IMR-90 (cell line): ENCODE data around the gene PLD4. TPM values are rescaled to one million over a fixed set of nuclear protein-coding genes. Genes with fewer than 3 reads are reported as not detected.
A peak's percentile ranks its signal among the peaks of the same experiment; 100 is the strongest.

Experiments
- ATAC-seq: fragments of 200-7000 bp; cut with Tn5 transposase; 2 replicates; pipeline ENCODE4 v1.9.1; 2020; ENCODE audit warnings: low read depth, mild to moderate bottlenecking, moderate library complexity
- Bru-seq: library from RNA; stranded (reverse); fragments of 400-500 nt; gene quantifications from one replicate; lab custom pipeline; 2021; lab: Mats Ljungman, UMichigan
- BruChase-seq, 2 experiments: library from RNA; stranded (reverse); fragments of 400-500 nt; gene quantifications; one replicate each; lab custom pipeline; 2021; lab: Mats Ljungman, UMichigan
- BruUV-seq: library from RNA; stranded (reverse); fragments of 400-500 nt; replicated peaks from 2 replicates; lab custom pipeline; 2021; lab: Mats Ljungman, UMichigan
- CTCF ChIA-PET: fragments of 300-600 bp; formaldehyde crosslinking; extraction: SDS; loops from one replicate; lab custom pipeline; 2021; ENCODE audit warnings: antibody characterized with exemption; lab: Yijun Ruan, JAX
- POLR2A ChIA-PET: fragments of 300-600 bp; sonication (Branson Sonifier 250); formaldehyde crosslinking; loops from one replicate; lab custom pipeline; 2022; ENCODE audit warnings: antibody characterized with exemption; ENCODE audit not compliant: unreplicated experiment; lab: Charles Lee
- DNase-seq: peaks from one replicate; pipeline ENCODE4 v3.0.0; 2013
- H2AFZ ChIP-seq: replicated peaks from 2 replicates; pipeline ENCODE3; 2013; ENCODE audit warnings: low read length, mild to moderate bottlenecking; ENCODE audit not compliant: poor library complexity
- H2AK5ac ChIP-seq: 2 replicates; pipeline ENCODE4 v1.6.1; 2013; ENCODE audit warnings: low read depth, low read length, inconsistent platforms
- H2AK9ac ChIP-seq: replicated peaks from 2 replicates; pipeline ENCODE3; 2013; ENCODE audit warnings: mild to moderate bottlenecking, low read depth, low read length, moderate library complexity; ENCODE audit not compliant: poor library complexity
- H2BK120ac ChIP-seq: 2 replicates; pipeline ENCODE4 v1.6.1; 2013; ENCODE audit warnings: low read depth, low read length, inconsistent platforms
- H2BK15ac ChIP-seq: 3 replicates; pipeline ENCODE4 v1.6.1; 2013; ENCODE audit warnings: low read depth, low read length, inconsistent platforms
- H2BK20ac ChIP-seq: 2 replicates; pipeline ENCODE4 v1.6.1; 2013; ENCODE audit warnings: low read depth, mild to moderate bottlenecking, inconsistent platforms, low read length, moderate library complexity
- H2BK5ac ChIP-seq: 2 replicates; pipeline ENCODE4 v1.6.1; 2013; ENCODE audit warnings: mild to moderate bottlenecking, low read depth, low read length, inconsistent platforms; ENCODE audit not compliant: poor library complexity, severe bottlenecking
- H3K14ac ChIP-seq: replicated peaks from 2 replicates; pipeline ENCODE4 v1.6.1; 2013; ENCODE audit warnings: low read depth, low read length, inconsistent platforms
- H3K18ac ChIP-seq: 2 replicates; pipeline ENCODE4 v1.6.1; 2013; ENCODE audit warnings: low read depth, low read length, control low read depth
- H3K23ac ChIP-seq: 2 replicates; pipeline ENCODE4 v1.6.1; 2013; ENCODE audit warnings: low read depth, low read length, inconsistent platforms
- H3K27ac ChIP-seq: 2 replicates; pipeline ENCODE4 v1.5.1; 2013; ENCODE audit warnings: mild to moderate bottlenecking, control low read depth, low read length; ENCODE audit not compliant: insufficient read depth
- H3K27me3 ChIP-seq: 2 replicates; pipeline ENCODE4 v1.6.1; 2013; ENCODE audit warnings: low read length; ENCODE audit not compliant: control insufficient read depth, insufficient read depth
- H3K36me3 ChIP-seq: 2 replicates; pipeline ENCODE4 v1.6.1; 2013; ENCODE audit warnings: low read length, mixed read lengths; ENCODE audit not compliant: control insufficient read depth, insufficient read depth
- H3K4ac ChIP-seq: 2 replicates; pipeline ENCODE4 v1.6.1; 2013; ENCODE audit warnings: low read depth, low read length, inconsistent platforms
- H3K4me1 ChIP-seq: 2 replicates; pipeline ENCODE4 v1.6.1; 2013; ENCODE audit warnings: low read length, mixed read lengths; ENCODE audit not compliant: control insufficient read depth, insufficient read depth
- H3K4me2 ChIP-seq: 2 replicates; pipeline ENCODE4 v1.6.1; 2013; ENCODE audit warnings: low read depth, mild to moderate bottlenecking, control low read depth, low read length, moderate library complexity
- H3K4me3 ChIP-seq: 2 replicates; pipeline ENCODE4 v1.5.1; 2013; ENCODE audit warnings: low read depth, mild to moderate bottlenecking, control low read depth, low read length, moderate library complexity; ENCODE audit not compliant: insufficient read depth
- H3K56ac ChIP-seq: 2 replicates; pipeline ENCODE4 v1.6.1; 2013; ENCODE audit warnings: low read length, inconsistent platforms; ENCODE audit not compliant: insufficient read depth; ENCODE audit errors: extremely low read depth
- H3K79me1 ChIP-seq, 2 experiments: 2 replicates each; pipeline ENCODE4 v1.6.1; 2013; ENCODE audit warnings: low read length in 2 of 2, inconsistent platforms in 1 of 2, low read depth in 1 of 2
- H3K9ac ChIP-seq: 2 replicates; pipeline ENCODE4 v1.6.1; 2013; ENCODE audit warnings: low read depth, low read length, control low read depth
- H3K9me1 ChIP-seq: 2 replicates; pipeline ENCODE4 v1.6.1; 2013; ENCODE audit warnings: low read length, inconsistent platforms; ENCODE audit not compliant: insufficient read depth
- H3K9me3 ChIP-seq: 2 replicates; pipeline ENCODE4 v1.6.1; 2013; ENCODE audit warnings: low read length; ENCODE audit not compliant: control insufficient read depth, insufficient read depth
- H4K20me1 ChIP-seq: 2 replicates; pipeline ENCODE4 v1.6.1; 2013; ENCODE audit warnings: low read length, inconsistent platforms; ENCODE audit not compliant: insufficient read depth
- H4K5ac ChIP-seq: 2 replicates; pipeline ENCODE4 v1.6.1; 2013; ENCODE audit warnings: mild to moderate bottlenecking, low read depth, low read length, control low read depth
- H4K8ac ChIP-seq, 2 experiments: 2 replicates each; pipeline ENCODE4 v1.6.1; 2013; ENCODE audit warnings: low read depth in 2 of 2, low read length in 2 of 2, control low read depth in 1 of 2, inconsistent platforms in 1 of 2
- H4K91ac ChIP-seq: 2 replicates; pipeline ENCODE4 v1.6.1; 2013; ENCODE audit warnings: low read depth, low read length, inconsistent platforms; ENCODE audit not compliant: insufficient read depth
- BHLHE40 ChIP-seq: fragments of 150-350 bp; IDR thresholded peaks from 2 replicates; pipeline ENCODE4 v1.6.1; 2016; ENCODE audit warnings: mild to moderate bottlenecking, low read depth, low read length
- CEBPB ChIP-seq: IDR thresholded peaks from 2 replicates; pipeline ENCODE4 v1.6.1; 2012; ENCODE audit warnings: low read depth, low read length, improper control_type of control experiment
- CHD1 ChIP-seq: IDR thresholded peaks from 2 replicates; pipeline ENCODE4 v1.6.1; 2012; ENCODE audit warnings: low read depth, low read length, improper control_type of control experiment
- MAFK ChIP-seq: IDR thresholded peaks from 2 replicates; pipeline ENCODE4 v1.6.1; 2012; ENCODE audit warnings: low read depth, low read length, improper control_type of control experiment
- MAZ ChIP-seq: IDR thresholded peaks from 2 replicates; pipeline ENCODE4 v1.6.1; 2012; ENCODE audit warnings: low read depth, mild to moderate bottlenecking, low read length, improper control_type of control experiment, moderate library complexity, borderline replicate concordance
- MXI1 ChIP-seq: IDR thresholded peaks from 2 replicates; pipeline ENCODE4 v1.6.1; 2012; ENCODE audit warnings: low read depth, mild to moderate bottlenecking, low read length, moderate library complexity, borderline replicate concordance
- NFE2L2 ChIP-seq: fragments of 150-350 bp; IDR thresholded peaks from 2 replicates; pipeline ENCODE4 v1.6.1; 2016; ENCODE audit warnings: low read depth, mild to moderate bottlenecking, low read length
- POLR2A ChIP-seq: IDR thresholded peaks from 2 replicates; pipeline ENCODE4 v1.6.1; 2012; ENCODE audit warnings: mild to moderate bottlenecking, low read depth, low read length
- RAD21 ChIP-seq: IDR thresholded peaks from 2 replicates; pipeline ENCODE4 v1.6.1; 2012; ENCODE audit warnings: low read length, improper control_type of control experiment
- RCOR1 ChIP-seq: IDR thresholded peaks from 2 replicates; pipeline ENCODE4 v1.6.1; 2012; ENCODE audit warnings: mild to moderate bottlenecking, low read length, improper control_type of control experiment; ENCODE audit not compliant: insufficient replicate concordance
- RFX5 ChIP-seq: IDR thresholded peaks from 2 replicates; pipeline ENCODE4 v1.8.0; 2012; ENCODE audit warnings: low read depth, mild to moderate bottlenecking, low read length, moderate library complexity
- SMC3 ChIP-seq: fragments of 150-350 bp; IDR thresholded peaks from 2 replicates; pipeline ENCODE4 v1.6.1; 2016; ENCODE audit warnings: low read depth, mild to moderate bottlenecking, antibody characterized with exemption, low read length, moderate library complexity
- USF2 ChIP-seq: fragments of 150-350 bp; IDR thresholded peaks from 2 replicates; pipeline ENCODE4 v1.6.1; 2017; ENCODE audit warnings: mild to moderate bottlenecking, antibody characterized with exemption, low read length, low read depth
- WGBS, 2 experiments: methylation state at CpG; one replicate each; pipeline versions ENCODE4 v1.1.5 to v1.1.7; 2013; ENCODE audit warnings: missing lambda C conversion rate in 2 of 2; ENCODE audit not compliant: insufficient read length in 1 of 2; ENCODE audit errors: extremely low coverage in 2 of 2; 5-methylcytosine and 5-hydroxymethylcytosine counted together
- dilution Hi-C: fragments of 300-500 bp; cut with HindIII; formaldehyde crosslinking; loops from one replicate; pipeline ENCODE4 v1.14.3; 2018; ENCODE audit warnings: low sequenced_read_pairs; ENCODE audit not compliant: unreplicated experiment
- in situ Hi-C: fragments of 300-500 bp; cut with MboI; formaldehyde crosslinking; loops from 3 replicates; pipeline ENCODE4 v1.14.3; 2019; ENCODE audit warnings: low sequenced_read_pairs, inconsistent platforms, mixed read lengths
- intact Hi-C: fragments of 100-400 bp; cut with micrococcal nuclease; formaldehyde crosslinking; loops from 2 replicates; pipeline ENCODE4 v1.10.0; 2022
- long read RNA-seq: library from polyadenylated mRNA; unstranded; transcript quantifications from one replicate; pipeline ENCODE4 v2.0.0, GENCODE V29; 2021; ENCODE audit not compliant: unreplicated experiment
- polyA plus RNA-seq, 3 experiments: library from polyadenylated mRNA; depleted of rRNA; stranded (reverse); fragments of >200 nt; gene quantifications; 2 replicates each; pipeline ENCODE4 v1.2.3, GENCODE V29; 2012; ENCODE audit warnings: low replicate concordance in 1 of 3
- total RNA-seq: library from RNA; depleted of rRNA; stranded (reverse); fragments of >200 nt; gene quantifications from 2 replicates; pipeline ENCODE4 v1.2.3, GENCODE V29; 2012; rRNA removed
- TF ChIP-seq, protein P1 (sequence below): fragments of 150-350 bp; IDR thresholded peaks from 2 replicates; pipeline ENCODE4 v1.6.1; 2016; ENCODE audit warnings: low read depth, mild to moderate bottlenecking, low read length, moderate library complexity, borderline replicate concordance

The PLD4 gene, protein sequence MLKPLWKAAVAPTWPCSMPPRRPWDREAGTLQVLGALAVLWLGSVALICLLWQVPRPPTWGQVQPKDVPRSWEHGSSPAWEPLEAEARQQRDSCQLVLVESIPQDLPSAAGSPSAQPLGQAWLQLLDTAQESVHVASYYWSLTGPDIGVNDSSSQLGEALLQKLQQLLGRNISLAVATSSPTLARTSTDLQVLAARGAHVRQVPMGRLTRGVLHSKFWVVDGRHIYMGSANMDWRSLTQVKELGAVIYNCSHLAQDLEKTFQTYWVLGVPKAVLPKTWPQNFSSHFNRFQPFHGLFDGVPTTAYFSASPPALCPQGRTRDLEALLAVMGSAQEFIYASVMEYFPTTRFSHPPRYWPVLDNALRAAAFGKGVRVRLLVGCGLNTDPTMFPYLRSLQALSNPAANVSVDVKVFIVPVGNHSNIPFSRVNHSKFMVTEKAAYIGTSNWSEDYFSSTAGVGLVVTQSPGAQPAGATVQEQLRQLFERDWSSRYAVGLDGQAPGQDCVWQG
- not detected in 2 replicates for total RNA-seq
- polyA plus RNA-seq (2012; rRNA removed), result 0.05 and 0.07 TPM in 2 replicates
- 0.04 TPM in 1 of 2 replicates, not detected in the other for polyA plus RNA-seq (2012; cell fraction: cytosol; rRNA removed)
- 0.12 and 0.14 TPM in 2 replicates for polyA plus RNA-seq (2012; cell fraction: nucleus; rRNA removed; ENCODE audit: low replicate concordance)
- not detected for Bru-seq, nascent RNA
- percentile 3 among the genes with signal in this experiment for BruChase-seq, experiment 1, labeled RNA remaining after a 6-hour chase
- BruChase-seq, experiment 2, labeled RNA remaining after a 2-hour chase, result not detected
- long read RNA-seq, result 0 reads

GRCh38 chr14:104924421-104925213 is at the start of gene PLD4:
PLD4 (plus strand) TSS chr14:104924879; CDS start chr14:104927141, 2,262 bp downstream.
- Histone ChIP-seq H2BK120ac (no peak within 1 kb of the TSS), H4K5ac (no peak within 1 kb of the TSS), H2BK15ac (no peak within 1 kb of the TSS), H3K23ac (no peak within 1 kb of the TSS), H2BK5ac (no peak within 1 kb of the TSS), H3K4ac (no peak within 1 kb of the TSS), H2AK5ac (no peak within 1 kb of the TSS), H4K8ac (no peak within 1 kb of the TSS), H3K9me1 (no peaks in the 10 kb centered on the region), H3K36me3 (no peaks in the 10 kb centered on the region), H3K9me3 (peaks cover 6% of the 10 kb centered on the region; the same call in 1 of the 2 replicates), H3K56ac (no peak within 1 kb of the TSS), H3K4me3 (no peak within 1 kb of the TSS), H3K27me3 (peaks cover 11% of the 10 kb centered on the region), H4K91ac (no peak within 1 kb of the TSS), H3K9ac (no peak within 1 kb of the TSS), H3K14ac (no peak within 1 kb of the TSS), H2AK9ac (no peak within 1 kb of the TSS), H4K20me1 (no peaks in the 10 kb centered on the region), H3K79me1 (no peaks in the 10 kb centered on the region), H3K4me2 (no peak within 1 kb of the TSS), H3K18ac (no peak within 1 kb of the TSS), H2BK20ac (no peak within 1 kb of the TSS), H2AFZ (peak within 1 kb of the TSS; percentile 26), H3K4me1 (no peaks in the 10 kb centered on the region), H3K27ac (no peak within 1 kb of the TSS)
- ChIA-PET POLR2A (no interaction called here), CTCF (no interaction called here)
- WGBS, 2 experiments, result 82% methylated on average over 6 of the region's 14 CpGs; no CpG with 5 or more reads in 1 of the 2 experiments
- dilution Hi-C loops, result no loop called here
- intact Hi-C loops, result no loop called here
- no peak for ATAC-seq
- no TSS peak for BruUV-seq
- in situ Hi-C loops, result no loop called here
- no peak for DNase-seq
- TF ChIP-seq SMC3 (no peak), MAFK (no peak), NFE2L2 (no peak), RFX5 (no peak), CHD1 (no peak), MAZ (no peak), POLR2A (no peak), CEBPB (no peak), BHLHE40 (no peak), MXI1 (no peak), USF2 (no peak), RAD21 (no peak), RCOR1 (no peak)
- TF ChIP-seq, protein P1, sequence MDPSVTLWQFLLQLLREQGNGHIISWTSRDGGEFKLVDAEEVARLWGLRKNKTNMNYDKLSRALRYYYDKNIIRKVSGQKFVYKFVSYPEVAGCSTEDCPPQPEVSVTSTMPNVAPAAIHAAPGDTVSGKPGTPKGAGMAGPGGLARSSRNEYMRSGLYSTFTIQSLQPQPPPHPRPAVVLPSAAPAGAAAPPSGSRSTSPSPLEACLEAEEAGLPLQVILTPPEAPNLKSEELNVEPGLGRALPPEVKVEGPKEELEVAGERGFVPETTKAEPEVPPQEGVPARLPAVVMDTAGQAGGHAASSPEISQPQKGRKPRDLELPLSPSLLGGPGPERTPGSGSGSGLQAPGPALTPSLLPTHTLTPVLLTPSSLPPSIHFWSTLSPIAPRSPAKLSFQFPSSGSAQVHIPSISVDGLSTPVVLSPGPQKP, result no peak
